SK-N-MC (cell line): ENCODE results near the gene SFSWAP.

Source experiments
- DNase-seq: peaks from one replicate; pipeline ENCODE4 v3.0.0-alpha.2; 2011; ENCODE audit warnings: low read depth, low spot score
- H3K27ac ChIP-seq: fragments of 200-600 bp; sonication (generic); 2 replicates; pipeline ENCODE4 v1.5.1; 2016; ENCODE audit warnings: mixed run types
- H3K36me3 ChIP-seq: fragments of 200-600 bp; sonication (generic); 2 replicates; pipeline ENCODE4 v1.6.1; 2017; ENCODE audit warnings: antibody characterized with exemption, low read length, mixed read lengths; ENCODE audit not compliant: insufficient read depth
- H3K4me3 ChIP-seq: fragments of 200-600 bp; sonication (generic); 2 replicates; pipeline ENCODE4 v1.5.1; 2016
- H3K9ac ChIP-seq: fragments of 200-600 bp; sonication (generic); 2 replicates; pipeline ENCODE4 v1.8.0; 2017; ENCODE audit warnings: mixed run types, mixed read lengths; ENCODE audit not compliant: insufficient read length
- H3K9me3 ChIP-seq: fragments of 200-600 bp; sonication (generic); 2 replicates; pipeline ENCODE4 v1.6.1; 2017; ENCODE audit warnings: low read depth, mild to moderate bottlenecking, antibody characterized with exemption, low read length, moderate library complexity, mixed read lengths
- EZH2 ChIP-seq: fragments of 200-600 bp; sonication (generic); IDR thresholded peaks from one replicate; pipeline ENCODE4 v1.6.1; 2017; ENCODE audit warnings: antibody characterized with exemption
- FOXP2 ChIP-seq: optimal IDR thresholded peaks from 2 replicates; pipeline ENCODE3; 2011; ENCODE audit warnings: mild to moderate bottlenecking, moderate library complexity; ENCODE audit not compliant: insufficient read depth; ENCODE audit errors: extremely low read length, control extremely low read depth
- POLR2AphosphoS5 ChIP-seq: IDR thresholded peaks from 2 replicates; pipeline ENCODE4 v1.6.1; 2012; ENCODE audit warnings: mild to moderate bottlenecking, low read depth, low read length, borderline replicate concordance

SFSWAP gene

GRCh38 chr12:131688131-131688844 lies 22.6 kb upstream of the SFSWAP start:
- Histone ChIP-seq H3K9me3 (no peaks in the 10 kb centered on the region), H3K9ac (no peak overlapping the region), H3K36me3 (no peaks in the 10 kb centered on the region), H3K4me3 (no peak overlapping the region), H3K27ac (no peak overlapping the region)
- TF ChIP-seq EZH2 (no peak), POLR2AphosphoS5 (no peak), FOXP2 (no peak)
- DNase-seq = no peak

DNA sequence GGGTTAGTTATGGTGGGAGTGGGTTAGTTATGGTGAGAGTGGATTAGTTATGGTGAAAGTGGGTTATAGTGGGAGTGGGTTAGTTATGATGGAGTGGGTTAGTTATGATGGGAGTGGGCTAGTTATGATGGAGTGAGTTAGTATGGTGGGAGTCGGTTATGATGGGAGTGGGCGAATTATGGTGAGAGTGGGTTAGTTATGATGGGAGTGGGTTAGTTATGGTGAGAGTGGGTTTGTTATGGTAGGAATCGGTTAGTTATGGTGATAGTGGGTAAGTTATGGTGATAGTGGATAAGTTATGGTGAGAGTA lies 22.1 kb upstream of the SFSWAP start:
- no peaks in the 10 kb centered on the region for H3K36me3 ChIP-seq
- TF ChIP-seq EZH2 = no peak
- no peak for TF ChIP-seq POLR2AphosphoS5
- TF ChIP-seq FOXP2 = no peak
- DNase-seq = no peak

GRCh38 chr12:131690320-131690719 lies 20.6 kb upstream of the SFSWAP start:
- Histone ChIP-seq H3K9ac (no peak overlapping the region), H3K4me3 (no peak overlapping the region), H3K27ac (no peak overlapping the region), H3K9me3 (no peaks in the 10 kb centered on the region), H3K36me3 (no peaks in the 10 kb centered on the region)
- no peak for TF ChIP-seq POLR2AphosphoS5
- TF ChIP-seq EZH2 = no peak
- TF ChIP-seq FOXP2 = no peak
- DNase-seq = no peak

More for the DNA sequence above, 22.1 kb upstream of the SFSWAP start:
- Histone ChIP-seq H3K27ac (no peak overlapping the region), H3K4me3 (no peak overlapping the region), H3K9ac (no peak overlapping the region), H3K9me3 (no peaks in the 10 kb centered on the region)

DNA sequence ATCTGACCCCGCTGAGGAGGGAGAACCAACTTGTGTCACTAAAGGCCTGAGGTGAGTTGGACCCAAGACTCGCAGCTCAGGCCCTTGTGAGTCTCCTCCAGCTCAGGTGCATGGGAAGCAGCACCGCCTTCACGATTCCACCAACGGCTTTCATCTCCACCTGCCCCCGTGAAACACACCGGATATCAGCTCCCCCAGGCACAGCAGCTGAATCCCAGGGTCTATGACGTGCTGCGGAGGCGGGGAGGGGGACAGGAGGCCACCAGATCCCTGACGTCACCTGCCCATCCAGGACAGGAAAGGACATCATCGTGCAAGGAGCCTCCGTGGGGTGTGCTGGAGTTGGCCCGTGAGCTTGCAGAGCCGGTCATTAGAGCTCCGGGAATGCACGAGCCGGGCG lies 18.5 kb upstream of the SFSWAP start:
- TF ChIP-seq EZH2 = no peak
- no peak for TF ChIP-seq FOXP2
- no peak for TF ChIP-seq POLR2AphosphoS5
- H3K9me3 ChIP-seq = no peaks in the 10 kb centered on the region
- no peak overlapping the region for H3K9ac ChIP-seq
- H3K36me3 ChIP-seq = no peaks in the 10 kb centered on the region
- no peak overlapping the region for H3K27ac ChIP-seq
- no peak for DNase-seq
- no peak overlapping the region for H3K4me3 ChIP-seq

GRCh38 chr12:131693149-131693548 lies 17.7 kb upstream of the SFSWAP start:
- Histone ChIP-seq H3K36me3 (no peaks in the 10 kb centered on the region), H3K9me3 (no peaks in the 10 kb centered on the region), H3K9ac (no peak overlapping the region), H3K4me3 (no peak overlapping the region), H3K27ac (no peak overlapping the region)
- TF ChIP-seq FOXP2 = no peak
- TF ChIP-seq POLR2AphosphoS5 = no peak
- TF ChIP-seq EZH2 = no peak
- DNase-seq = no peak

DNA sequence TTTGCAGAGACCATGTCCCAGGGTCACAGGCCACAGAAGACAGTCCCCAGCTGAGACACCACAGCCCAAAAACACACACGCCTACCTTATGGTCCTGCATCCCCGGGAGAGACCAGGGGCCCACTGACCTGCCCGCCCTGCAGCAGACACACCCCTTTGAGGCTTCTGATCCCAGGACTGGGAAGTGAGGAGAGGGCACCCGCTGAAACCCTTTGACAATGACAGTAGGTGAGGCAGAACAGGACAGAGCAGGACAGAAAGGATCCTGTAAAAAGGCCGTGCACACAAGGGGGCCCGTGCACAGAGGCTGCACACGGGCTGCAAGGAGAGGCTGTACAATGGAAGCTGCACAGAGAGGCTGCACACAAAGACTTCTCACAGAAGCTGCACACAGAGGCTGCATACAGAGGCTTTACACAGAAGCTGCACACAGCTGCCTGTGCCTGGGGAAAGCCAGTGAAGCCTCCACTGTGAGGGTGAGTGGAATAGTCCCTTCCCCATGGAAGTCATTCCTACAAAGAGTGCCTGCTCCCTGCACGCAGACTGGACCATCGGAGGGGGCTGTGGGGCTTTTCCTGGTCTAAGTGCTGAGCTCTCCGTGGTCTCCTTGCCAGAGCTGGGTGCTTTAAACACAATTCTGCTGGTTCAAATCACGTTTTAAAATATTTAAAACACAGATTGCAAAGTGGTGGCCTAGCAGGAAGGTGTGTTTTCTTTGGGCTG lies 16.6 kb upstream of the SFSWAP start:
- Histone ChIP-seq H3K27ac (no peak overlapping the region), H3K9ac (no peak overlapping the region), H3K9me3 (no peaks in the 10 kb centered on the region), H3K4me3 (no peak overlapping the region), H3K36me3 (no peaks in the 10 kb centered on the region)
- DNase-seq = no peak
- TF ChIP-seq EZH2 (no peak), POLR2AphosphoS5 (no peak), FOXP2 (no peak)

DNA sequence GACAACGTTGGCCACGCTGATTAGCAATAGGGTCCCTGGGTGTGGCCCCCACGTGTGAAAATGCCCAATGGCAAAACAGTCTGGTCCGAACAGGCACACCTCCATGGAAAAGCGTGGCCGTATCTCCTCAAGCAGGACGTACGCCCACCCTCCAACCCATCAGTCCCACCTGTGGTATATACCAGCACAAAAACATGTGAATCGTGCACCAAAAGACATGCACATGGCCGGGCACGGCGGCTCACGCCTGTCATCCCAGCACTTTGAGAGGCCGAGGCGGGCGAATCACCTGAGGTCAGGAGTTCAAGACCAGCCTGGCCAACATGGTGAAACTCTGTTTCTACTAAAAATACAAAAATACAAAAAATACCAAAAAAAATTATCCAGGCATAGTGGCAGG lies 14.9 kb upstream of the SFSWAP start:
- H3K36me3 ChIP-seq = no peaks in the 10 kb centered on the region
- TF ChIP-seq FOXP2 (no peak), POLR2AphosphoS5 (no peak), EZH2 (no peak)
- no peaks in the 10 kb centered on the region for H3K9me3 ChIP-seq
- DNase-seq = no peak
- no peak overlapping the region for H3K27ac ChIP-seq
- no peak overlapping the region for H3K4me3 ChIP-seq
- no peak overlapping the region for H3K9ac ChIP-seq

DNA sequence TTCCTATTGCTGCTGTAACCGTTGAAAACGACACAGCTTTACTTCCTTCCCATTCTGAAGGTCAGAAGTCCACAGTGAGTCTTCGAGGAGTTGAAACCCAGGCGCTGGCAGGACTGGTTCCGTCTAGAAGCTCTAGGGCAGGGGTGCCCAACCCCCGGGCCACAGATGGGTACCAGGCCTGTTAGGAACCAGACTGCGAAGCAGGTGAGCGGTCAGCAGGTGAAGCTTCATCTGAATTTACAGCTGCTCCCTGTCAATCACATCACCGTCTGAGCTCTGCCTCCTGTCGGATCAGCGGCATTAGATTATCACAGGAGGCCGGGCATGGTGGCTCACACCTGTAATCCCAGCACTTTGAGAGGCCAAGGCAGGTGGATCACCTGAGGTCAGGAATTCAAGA lies 12.6 kb upstream of the SFSWAP start:
- no peak overlapping the region for H3K9ac ChIP-seq
- no peak for DNase-seq
- no peaks in the 10 kb centered on the region for H3K9me3 ChIP-seq
- H3K4me3 ChIP-seq = no peak overlapping the region
- no peak overlapping the region for H3K27ac ChIP-seq
- TF ChIP-seq POLR2AphosphoS5 (no peak), FOXP2 (no peak), EZH2 (no peak)
- no peaks in the 10 kb centered on the region for H3K36me3 ChIP-seq
